Panc1 (cell line): ENCODE data around the gene FGD2. TPM values are rescaled to one million over a fixed set of nuclear protein-coding genes. Genes with fewer than 3 reads are reported as not detected.

Experiments
- ATAC-seq: fragments of 200-7000 bp; cut with Tn5 transposase; 2 replicates; pipeline ENCODE4 v1.9.1; 2020; ENCODE audit warnings: mild to moderate bottlenecking, moderate library complexity
- BruUV-seq: library from RNA; stranded (reverse); fragments of 400-500 nt; replicated peaks from 2 replicates; lab custom pipeline; 2021; lab: Mats Ljungman, UMichigan
- CTCF ChIA-PET: fragments of 300-600 bp; sonication (Branson Sonifier 250); formaldehyde crosslinking; loops from one replicate; lab custom pipeline; 2022; ENCODE audit warnings: antibody characterized with exemption; lab: Charles Lee
- POLR2A ChIA-PET: fragments of 300-600 bp; sonication (Branson Sonifier 250); formaldehyde crosslinking; loops from one replicate; lab custom pipeline; 2022; ENCODE audit warnings: antibody characterized with exemption; lab: Charles Lee
- DNase-seq: peaks from one replicate; pipeline ENCODE4 v3.0.0-alpha.2; 2010; ENCODE audit warnings: low read depth, low spot score
- H3K27ac ChIP-seq: 2 replicates; pipeline ENCODE4 v1.5.1; 2011; ENCODE audit warnings: mild to moderate bottlenecking, low read length, inconsistent platforms
- H3K27me3 ChIP-seq: fragments of 200-500 bp; sonication (Bioruptor generic); 2 replicates; pipeline ENCODE4 v1.6.0; 2014; ENCODE audit warnings: low read length, inconsistent platforms; ENCODE audit not compliant: control insufficient read depth, insufficient read depth
- H3K36me3 ChIP-seq: fragments of 200-500 bp; sonication (Bioruptor generic); 2 replicates; pipeline ENCODE4 v1.5.1; 2014; ENCODE audit warnings: inconsistent platforms, mild to moderate bottlenecking, low read length, moderate library complexity; ENCODE audit not compliant: control insufficient read depth, insufficient read depth
- H3K4me1 ChIP-seq: 2 replicates; pipeline ENCODE4 v1.5.1; 2011; ENCODE audit warnings: inconsistent platforms, mild to moderate bottlenecking, low read length, moderate library complexity; ENCODE audit not compliant: control insufficient read depth, insufficient read depth
- H3K4me3 ChIP-seq, 2 experiments: 2 replicates each; pipeline ENCODE4 v1.5.1; 2011 to 2012; ENCODE audit warnings: low read depth in 2 of 2, low read length in 2 of 2, mild to moderate bottlenecking in 2 of 2, inconsistent platforms in 1 of 2, moderate library complexity in 1 of 2
- H3K9me3 ChIP-seq: fragments of 200-500 bp; sonication (Bioruptor generic); 2 replicates; pipeline ENCODE4 v1.5.1; 2014; ENCODE audit warnings: low read depth, mild to moderate bottlenecking, inconsistent platforms, low read length, moderate library complexity; ENCODE audit not compliant: control insufficient read depth, insufficient read depth
- POLR2AphosphoS5 ChIP-seq: IDR thresholded peaks from 2 replicates; pipeline ENCODE4 v1.6.1; 2012; ENCODE audit warnings: mild to moderate bottlenecking, low read depth, low read length, moderate library complexity
- REST ChIP-seq, 2 experiments: IDR thresholded peaks; 2 replicates each; pipeline ENCODE4 v1.6.1; 2011 to 2012; ENCODE audit warnings: low read depth in 2 of 2, control low read depth in 1 of 2, low read length in 1 of 2, mild to moderate bottlenecking in 1 of 2, moderate library complexity in 1 of 2; ENCODE audit not compliant: insufficient read depth in 1 of 2
- SIN3A ChIP-seq: IDR thresholded peaks from 2 replicates; pipeline ENCODE4 v1.6.1; 2012; ENCODE audit warnings: low read depth, mild to moderate bottlenecking, low read length, moderate library complexity, borderline replicate concordance; ENCODE audit not compliant: insufficient read depth
- TCF7L2 ChIP-seq: IDR thresholded peaks from 2 replicates; pipeline ENCODE4 v1.6.1; 2011; ENCODE audit warnings: mild to moderate bottlenecking, low read depth, low read length, inconsistent platforms
- in situ Hi-C: cut with HindIII; loops from 2 replicates; pipeline ENCODE4 v1.10.0; 2016; ENCODE audit warnings: low sequenced_read_pairs, low pct_unique_long_range_greater_than_20kb
- intact Hi-C: fragments of 100-400 bp; cut with micrococcal nuclease; formaldehyde crosslinking; loops from one replicate; pipeline ENCODE4 v1.10.0; 2022; ENCODE audit not compliant: unreplicated experiment
- total RNA-seq: library from RNA; stranded (reverse); gene quantifications from one replicate; pipeline ENCODE4 v1.2.1, GENCODE V29; 2021; ENCODE audit not compliant: unreplicated experiment
- TF ChIP-seq, protein P1 (sequence below): fragments of 450-650 bp; IDR thresholded peaks from 2 replicates; pipeline ENCODE4 v1.5.1; 2017; ENCODE audit warnings: mild to moderate bottlenecking

FGD2 gene
- total RNA-seq, 1 experiment from 2014 or later = 0.10 TPM

DNA sequence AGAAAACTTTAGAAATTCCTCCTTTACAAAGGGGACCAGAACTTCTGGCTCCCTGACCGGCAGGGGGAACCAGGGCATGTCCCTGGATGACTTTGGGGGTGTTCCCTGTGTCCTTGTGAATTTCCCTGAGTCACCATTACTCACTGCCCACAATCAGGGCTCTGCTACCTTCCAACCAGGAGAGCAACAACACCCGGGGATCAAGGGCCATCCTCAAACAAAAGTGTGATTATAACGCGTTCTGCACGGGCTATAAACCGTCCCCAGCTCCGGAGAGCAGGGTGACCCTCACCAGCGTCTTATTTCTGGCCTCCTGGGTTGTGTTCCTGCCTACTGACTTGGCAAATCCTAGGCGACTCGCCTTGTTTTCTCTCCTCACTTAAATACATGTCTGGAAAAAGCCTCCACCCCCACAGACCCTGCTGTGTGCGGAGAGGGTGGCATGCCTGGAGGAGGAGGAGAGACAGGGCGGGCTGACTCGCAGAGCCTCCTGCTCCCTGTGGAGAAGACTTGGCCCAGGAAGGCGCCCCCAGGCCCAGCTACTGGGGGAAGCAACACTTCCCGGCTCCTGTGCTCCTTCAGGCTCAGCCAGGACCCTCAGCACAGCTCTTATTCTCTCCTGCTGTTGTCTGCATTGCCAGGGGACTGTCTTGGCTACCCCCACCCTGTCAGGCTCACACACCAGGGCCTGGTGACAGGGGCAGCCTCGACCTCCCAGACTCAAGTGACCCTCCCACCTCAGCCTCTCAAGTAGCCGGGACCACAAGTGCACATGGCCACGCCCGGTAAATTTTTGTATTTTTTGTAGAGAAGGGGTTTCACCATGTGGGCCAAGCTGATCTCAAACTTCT is 54.1 kb downstream of the FGD2 start:
- no peaks in the 10 kb centered on the region for H3K9me3 ChIP-seq
- DNase-seq (peak; percentile 90), ATAC-seq (peak; percentile 92)
- H3K27me3 ChIP-seq = no peaks in the 10 kb centered on the region
- ChIA-PET CTCF (interaction anchor here (0.7 kb wide), 1 partner anchor 113 kb away, joined by 3 read pairs; no protein-coding TSS in a partner anchor), POLR2A (interaction anchor here (0.6 to 1.0 kb wide), 3 partner anchors 76 to 180 kb away, joined by 3 read pairs; no protein-coding TSS in a partner anchor)
- TF ChIP-seq POLR2AphosphoS5 (peak; percentile 52; the same call in 1 of the 2 replicates), REST (IDR thresholded peaks at IDR 0.05; ENCODE audit: insufficient read depth in 1 of 2, low read depth in 2 of 2, low read length in 1 of 2) (no peak), TCF7L2 (no peak)
- peak overlapping the region; percentile 93 for H3K27ac ChIP-seq
- peak overlapping the region in 1 of 2 experiments; percentile 36; a peak in 2 of 4 replicates for H3K4me3 ChIP-seq
- peaks cover 51% of the 10 kb centered on the region for H3K4me1 ChIP-seq
- in situ Hi-C loops (no loop called here), intact Hi-C loops (loop anchor here (2.0 to 5.0 kb wide), 2 partner anchors 68 to 113 kb away; no protein-coding TSS in a partner anchor)
- no peaks in the 10 kb centered on the region for H3K36me3 ChIP-seq
- no TSS peak for BruUV-seq

DNA sequence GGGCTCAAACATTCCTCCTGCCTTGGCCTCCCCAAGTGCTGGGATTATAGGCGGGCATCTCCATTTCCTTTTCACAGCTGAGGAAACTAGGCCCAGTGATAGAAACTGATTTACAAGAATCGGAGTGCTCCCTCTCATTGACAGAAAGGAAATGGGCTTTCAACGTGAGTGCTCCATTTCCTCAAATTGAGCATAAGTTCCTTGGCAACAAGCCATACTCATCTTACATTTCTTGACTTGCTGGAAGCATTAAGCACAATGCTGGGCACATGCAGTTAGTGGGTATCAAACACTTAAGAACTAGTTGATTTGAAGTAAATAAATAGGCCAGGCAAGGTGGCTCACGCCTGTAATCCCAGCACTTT is 54.7 kb downstream of the FGD2 start:
- DNase-seq (no peak), ATAC-seq (no peak)
- ChIA-PET CTCF (no interaction called here), POLR2A (interaction anchor here (0.6 kb wide), 1 partner anchor 179 kb away, joined by 3 read pairs; no protein-coding TSS in a partner anchor)
- TF ChIP-seq, protein P1, sequence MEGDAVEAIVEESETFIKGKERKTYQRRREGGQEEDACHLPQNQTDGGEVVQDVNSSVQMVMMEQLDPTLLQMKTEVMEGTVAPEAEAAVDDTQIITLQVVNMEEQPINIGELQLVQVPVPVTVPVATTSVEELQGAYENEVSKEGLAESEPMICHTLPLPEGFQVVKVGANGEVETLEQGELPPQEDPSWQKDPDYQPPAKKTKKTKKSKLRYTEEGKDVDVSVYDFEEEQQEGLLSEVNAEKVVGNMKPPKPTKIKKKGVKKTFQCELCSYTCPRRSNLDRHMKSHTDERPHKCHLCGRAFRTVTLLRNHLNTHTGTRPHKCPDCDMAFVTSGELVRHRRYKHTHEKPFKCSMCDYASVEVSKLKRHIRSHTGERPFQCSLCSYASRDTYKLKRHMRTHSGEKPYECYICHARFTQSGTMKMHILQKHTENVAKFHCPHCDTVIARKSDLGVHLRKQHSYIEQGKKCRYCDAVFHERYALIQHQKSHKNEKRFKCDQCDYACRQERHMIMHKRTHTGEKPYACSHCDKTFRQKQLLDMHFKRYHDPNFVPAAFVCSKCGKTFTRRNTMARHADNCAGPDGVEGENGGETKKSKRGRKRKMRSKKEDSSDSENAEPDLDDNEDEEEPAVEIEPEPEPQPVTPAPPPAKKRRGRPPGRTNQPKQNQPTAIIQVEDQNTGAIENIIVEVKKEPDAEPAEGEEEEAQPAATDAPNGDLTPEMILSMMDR = no peak
- TF ChIP-seq SIN3A = no peak
- TF ChIP-seq REST (IDR thresholded peaks at IDR 0.05; ENCODE audit: insufficient read depth in 1 of 2, low read depth in 2 of 2, low read length in 1 of 2) = no peak
- no peak for TF ChIP-seq POLR2AphosphoS5
- TF ChIP-seq TCF7L2 = no peak
- no peak overlapping the region for H3K4me3 ChIP-seq
- peak overlapping the region; percentile 93 for H3K27ac ChIP-seq
- BruUV-seq = no TSS peak
- intact Hi-C loops (no loop called here), in situ Hi-C loops (no loop called here)
- H3K9me3 ChIP-seq = no peaks in the 10 kb centered on the region
- no peaks in the 10 kb centered on the region for H3K36me3 ChIP-seq
- peaks cover 51% of the 10 kb centered on the region for H3K4me1 ChIP-seq
- H3K27me3 ChIP-seq = no peaks in the 10 kb centered on the region
